Esophagus squamous epithelium (tissue), 4 donors: ENCODE data around the gene KLHL9.

Experiments
- POLR2A ChIP-seq, 4 donors: fragments of 450-650 bp; IDR thresholded peaks; one replicate each; pipeline ENCODE4 v1.6.1; 2017; ENCODE audit warnings: antibody characterized with exemption in 4 of 4, mild to moderate bottlenecking in 4 of 4, moderate library complexity in 3 of 4
- TF ChIP-seq, protein P1 (sequence below), 6 experiments: fragments of 450-650 bp in 4 of 6; fragments of 200-600 bp in 2 of 6; sonication (generic) in 2 of 6; IDR thresholded peaks; one replicate each; pipeline ENCODE4 v1.5.1; 2016 to 2019; ENCODE audit warnings: antibody characterized with exemption in 6 of 6, mild to moderate bottlenecking in 4 of 6, moderate library complexity in 4 of 6

DNA sequence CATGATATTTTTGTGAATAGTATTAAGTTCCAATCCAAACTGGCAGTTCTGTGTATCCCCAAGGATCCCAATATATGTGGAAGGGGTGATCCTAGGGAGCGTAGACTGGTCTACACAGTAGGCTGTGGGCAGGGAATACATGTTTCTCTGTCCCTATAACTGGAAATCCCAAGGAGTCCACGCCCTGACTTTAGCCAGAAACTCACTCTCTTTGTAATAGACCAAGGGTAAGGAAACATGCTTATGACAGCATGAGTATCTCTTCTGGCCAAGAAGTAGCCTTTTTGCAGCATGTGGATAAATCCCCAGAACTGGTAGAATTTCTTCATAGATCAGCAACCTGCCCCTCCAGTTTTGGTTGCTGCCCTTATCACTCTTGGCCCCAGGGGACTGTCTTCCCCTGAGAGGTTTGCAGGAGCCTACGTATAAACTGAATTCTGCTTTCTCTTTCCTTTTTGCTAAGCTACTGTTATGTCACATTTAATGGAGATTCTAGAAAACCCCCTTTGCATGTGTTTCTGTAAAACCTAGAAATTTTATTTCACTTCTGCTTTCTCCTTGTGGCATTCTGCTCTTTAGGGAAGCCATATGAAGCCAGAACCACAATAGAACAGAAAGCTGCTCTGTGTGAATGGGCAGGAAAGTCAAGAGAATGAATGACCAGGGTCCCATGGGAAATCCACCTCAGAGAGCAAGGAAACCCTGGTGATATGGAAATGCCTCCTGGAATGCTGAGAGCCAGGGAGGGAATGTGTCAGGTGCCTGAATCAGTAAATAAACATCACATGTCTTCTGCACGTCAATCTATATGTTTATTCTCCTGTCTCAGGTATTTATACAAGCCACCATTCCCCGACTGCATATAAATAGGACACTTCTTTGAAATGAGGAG lies 46.5 kb upstream of the KLHL9 start:
- TF ChIP-seq POLR2A (IDR thresholded peaks at IDR 0.05) = no peak
- TF ChIP-seq, protein P1, sequence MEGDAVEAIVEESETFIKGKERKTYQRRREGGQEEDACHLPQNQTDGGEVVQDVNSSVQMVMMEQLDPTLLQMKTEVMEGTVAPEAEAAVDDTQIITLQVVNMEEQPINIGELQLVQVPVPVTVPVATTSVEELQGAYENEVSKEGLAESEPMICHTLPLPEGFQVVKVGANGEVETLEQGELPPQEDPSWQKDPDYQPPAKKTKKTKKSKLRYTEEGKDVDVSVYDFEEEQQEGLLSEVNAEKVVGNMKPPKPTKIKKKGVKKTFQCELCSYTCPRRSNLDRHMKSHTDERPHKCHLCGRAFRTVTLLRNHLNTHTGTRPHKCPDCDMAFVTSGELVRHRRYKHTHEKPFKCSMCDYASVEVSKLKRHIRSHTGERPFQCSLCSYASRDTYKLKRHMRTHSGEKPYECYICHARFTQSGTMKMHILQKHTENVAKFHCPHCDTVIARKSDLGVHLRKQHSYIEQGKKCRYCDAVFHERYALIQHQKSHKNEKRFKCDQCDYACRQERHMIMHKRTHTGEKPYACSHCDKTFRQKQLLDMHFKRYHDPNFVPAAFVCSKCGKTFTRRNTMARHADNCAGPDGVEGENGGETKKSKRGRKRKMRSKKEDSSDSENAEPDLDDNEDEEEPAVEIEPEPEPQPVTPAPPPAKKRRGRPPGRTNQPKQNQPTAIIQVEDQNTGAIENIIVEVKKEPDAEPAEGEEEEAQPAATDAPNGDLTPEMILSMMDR (IDR thresholded peaks at IDR 0.05) = no peak
